Duodenal mucosa (tissue), 2 donors: ENCODE data around the gene KCNB1.

Source experiments
- H3K27ac ChIP-seq: one replicate; pipeline ENCODE4 v1.7.0; 2013; ENCODE audit warnings: low read depth, low read length
- H3K27me3 ChIP-seq, 2 donors: one replicate each; pipeline ENCODE4 v1.7.0; 2013; ENCODE audit warnings: low read length in 2 of 2, control low read depth in 1 of 2; ENCODE audit not compliant: insufficient read depth in 2 of 2, control insufficient read depth in 1 of 2
- H3K36me3 ChIP-seq, 2 donors: one replicate each; pipeline ENCODE4 v1.7.0; 2013; ENCODE audit warnings: low read length in 2 of 2, control low read depth in 1 of 2; ENCODE audit not compliant: insufficient read depth in 2 of 2, control insufficient read depth in 1 of 2
- H3K4me1 ChIP-seq, 2 donors: one replicate each; pipeline ENCODE4 v1.7.0; 2013; ENCODE audit warnings: low read length in 2 of 2, control low read depth in 1 of 2; ENCODE audit not compliant: insufficient read depth in 2 of 2, control insufficient read depth in 1 of 2
- H3K4me3 ChIP-seq, 2 donors: one replicate each; pipeline ENCODE4 v1.7.0; 2013; ENCODE audit warnings: low read length in 2 of 2, low read depth in 1 of 2
- H3K9ac ChIP-seq, 2 donors: one replicate each; pipeline ENCODE4 v1.7.0; 2013; ENCODE audit warnings: low read length in 2 of 2, low read depth in 1 of 2
- H3K9me3 ChIP-seq, 2 donors: one replicate each; pipeline ENCODE4 v1.7.0; 2013; ENCODE audit warnings: low read length in 2 of 2, control low read depth in 1 of 2; ENCODE audit not compliant: control insufficient read depth in 1 of 2

The KCNB1 gene

GRCh38 chr20:49340161-49340966, 142.1 kb downstream of the KCNB1 start:
- Histone ChIP-seq H3K4me1 (no peaks in the 10 kb centered on the region), H3K36me3 (no peaks in the 10 kb centered on the region), H3K27me3 (peaks cover 0 to 10% of the 10 kb centered on the region in 2 donors), H3K9ac (no peak overlapping the region), H3K4me3 (no peak overlapping the region), H3K9me3 (no peaks in the 10 kb centered on the region), H3K27ac (no peak overlapping the region)

- Histone ChIP-seq H3K4me1 (no peaks in the 10 kb centered on the region), H3K27me3 (peaks cover 0 to 10% of the 10 kb centered on the region in 2 donors), H3K4me3 (no peak overlapping the region), H3K27ac (no peak overlapping the region), H3K9me3 (no peaks in the 10 kb centered on the region), H3K9ac (no peak overlapping the region), H3K36me3 (no peaks in the 10 kb centered on the region)
These were observed 143.3 kb downstream of the KCNB1 start for GRCh38 chr20:49339123-49339522.

GRCh38 chr20:49338061-49338460, 144.4 kb downstream of the KCNB1 start:
- H3K4me1 ChIP-seq, result no peaks in the 10 kb centered on the region
- H3K27ac ChIP-seq, result no peak overlapping the region
- H3K9ac ChIP-seq, result no peak overlapping the region
- no peak overlapping the region for H3K4me3 ChIP-seq
- H3K36me3 ChIP-seq, result no peaks in the 10 kb centered on the region
- H3K27me3 ChIP-seq, result peaks cover 0 to 2% of the 10 kb centered on the region in 2 donors
- H3K9me3 ChIP-seq, result no peaks in the 10 kb centered on the region

- Histone ChIP-seq H3K27ac (no peak overlapping the region), H3K9ac (no peak overlapping the region), H3K36me3 (no peaks in the 10 kb centered on the region), H3K9me3 (no peaks in the 10 kb centered on the region), H3K4me3 (no peak overlapping the region), H3K27me3 (no peaks in the 10 kb centered on the region), H3K4me1 (no peaks in the 10 kb centered on the region)
These were observed 145.1 kb downstream of the KCNB1 start for GRCh38 chr20:49337357-49337756.

GRCh38 chr20:49336786-49337185, 145.7 kb downstream of the KCNB1 start:
- H3K27me3 ChIP-seq, result no peaks in the 10 kb centered on the region
- H3K4me1 ChIP-seq, result no peaks in the 10 kb centered on the region

GRCh38 chr20:49335476-49335875, 147.0 kb downstream of the KCNB1 start:
- H3K36me3 ChIP-seq, result no peaks in the 10 kb centered on the region
- H3K27ac ChIP-seq, result no peak overlapping the region
- no peaks in the 10 kb centered on the region for H3K4me1 ChIP-seq
- H3K9me3 ChIP-seq, result no peaks in the 10 kb centered on the region
- no peaks in the 10 kb centered on the region for H3K27me3 ChIP-seq
- no peak overlapping the region for H3K9ac ChIP-seq
- H3K4me3 ChIP-seq, result no peak overlapping the region

More at GRCh38 chr20:49336786-49337185, 145.7 kb downstream of the KCNB1 start:
- H3K27ac ChIP-seq, result no peak overlapping the region
- no peaks in the 10 kb centered on the region for H3K36me3 ChIP-seq
- no peak overlapping the region for H3K9ac ChIP-seq
- no peak overlapping the region for H3K4me3 ChIP-seq
- H3K9me3 ChIP-seq, result no peaks in the 10 kb centered on the region

- peaks cover 0 to 3% of the 10 kb centered on the region in 2 donors for H3K27me3 ChIP-seq
- H3K36me3 ChIP-seq, result no peaks in the 10 kb centered on the region
These were observed 151.5 kb downstream of the KCNB1 start for GRCh38 chr20:49330701-49331615.

GRCh38 chr20:49328790-49329189, 153.7 kb downstream of the KCNB1 start:
- Histone ChIP-seq H3K27ac (no peak overlapping the region), H3K9me3 (no peaks in the 10 kb centered on the region), H3K4me3 (no peak overlapping the region), H3K27me3 (peaks cover 6 to 7% of the 10 kb centered on the region in 2 donors), H3K36me3 (no peaks in the 10 kb centered on the region), H3K4me1 (no peaks in the 10 kb centered on the region), H3K9ac (no peak overlapping the region)

More at GRCh38 chr20:49330701-49331615, 151.5 kb downstream of the KCNB1 start:
- Histone ChIP-seq H3K4me3 (no peak overlapping the region), H3K27ac (no peak overlapping the region), H3K4me1 (no peaks in the 10 kb centered on the region), H3K9ac (no peak overlapping the region), H3K9me3 (no peaks in the 10 kb centered on the region)

- no peak overlapping the region for H3K9ac ChIP-seq
- peaks cover 6 to 7% of the 10 kb centered on the region in 2 donors for H3K27me3 ChIP-seq
- no peaks in the 10 kb centered on the region for H3K4me1 ChIP-seq
- no peaks in the 10 kb centered on the region for H3K9me3 ChIP-seq
- no peak overlapping the region for H3K4me3 ChIP-seq
- no peaks in the 10 kb centered on the region for H3K36me3 ChIP-seq
- no peak overlapping the region for H3K27ac ChIP-seq
These were observed 156.4 kb downstream of the KCNB1 start for GRCh38 chr20:49326026-49326425.

GRCh38 chr20:49324306-49324705, 158.2 kb downstream of the KCNB1 start:
- Histone ChIP-seq H3K27me3 (peaks cover 19 to 22% of the 10 kb centered on the region in 2 donors), H3K36me3 (no peaks in the 10 kb centered on the region), H3K4me3 (no peak overlapping the region), H3K4me1 (no peaks in the 10 kb centered on the region), H3K9ac (no peak overlapping the region), H3K9me3 (no peaks in the 10 kb centered on the region), H3K27ac (no peak overlapping the region)
